NCI-H1436 (cell line): ENCODE data around the gene CHKA.
"Not testable (repeated sequence)": the region's sequence is repeated elsewhere in the genome, so short reads cannot be mapped to it uniquely, and the experiment has no call there.

Experiments
- DNase-seq: peaks from one replicate; lab custom pipeline; 2025; lab: John Stamatoyannopoulos, UW

CHKA gene

DNA sequence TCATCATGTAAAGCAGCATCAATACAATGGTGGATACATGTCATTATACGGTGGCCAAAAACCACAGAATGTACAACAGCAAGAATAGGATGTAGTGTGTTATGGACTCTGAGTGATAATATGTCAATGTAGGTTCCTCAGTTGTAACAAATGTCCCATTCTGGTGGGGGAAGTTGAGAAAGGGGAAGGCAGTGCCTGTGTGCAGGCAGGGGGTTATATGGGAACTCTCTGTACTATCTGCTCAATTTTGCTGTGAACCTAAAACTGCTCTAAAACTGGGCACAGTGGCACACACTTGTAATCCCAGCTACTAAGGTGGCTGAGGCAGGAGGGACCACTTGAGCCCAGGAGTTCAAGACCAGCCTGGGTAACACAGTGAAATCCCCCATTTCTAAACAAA is 5.9 kb downstream of the CHKA start:
- DNase-seq, result no peak

DNA sequence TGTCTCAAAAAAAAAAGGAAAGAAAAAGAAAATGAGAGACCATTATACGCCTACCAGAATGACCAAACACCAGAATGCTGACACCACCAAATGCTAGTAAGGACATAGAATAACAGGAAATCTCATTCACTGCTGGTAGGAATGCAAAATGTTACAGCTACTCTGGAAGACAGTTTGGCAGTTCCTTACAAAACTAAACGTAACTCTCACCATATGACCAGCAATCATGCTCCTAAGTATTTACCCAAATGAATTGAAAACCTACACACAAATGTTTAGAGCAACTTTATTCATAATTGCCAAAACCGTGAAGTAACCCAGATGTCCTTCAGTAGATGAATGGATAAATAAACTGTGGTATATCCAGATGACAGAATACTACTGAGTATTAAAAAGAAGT is 7.2 kb downstream of the CHKA start:
- no peak for DNase-seq

DNA sequence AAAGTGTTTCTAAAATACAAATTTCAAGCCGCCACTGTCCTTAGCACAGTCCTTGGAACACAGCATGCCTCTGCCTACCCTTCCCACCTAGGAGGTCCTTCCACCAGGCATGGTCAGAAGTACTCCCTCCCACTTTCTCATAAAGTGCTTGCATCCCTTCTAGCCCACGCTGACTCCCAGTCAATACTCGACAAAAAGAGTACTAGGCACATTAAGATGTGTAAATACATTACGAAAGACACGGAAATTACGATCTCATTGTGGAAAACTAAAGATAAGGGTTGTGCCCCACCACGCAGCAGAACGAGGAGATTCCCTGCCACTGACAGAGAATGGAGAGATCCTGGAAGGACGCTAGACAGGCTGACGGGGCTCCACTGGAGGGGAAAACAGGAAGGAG is 13.5 kb downstream of the CHKA start:
- no peak for DNase-seq

DNA sequence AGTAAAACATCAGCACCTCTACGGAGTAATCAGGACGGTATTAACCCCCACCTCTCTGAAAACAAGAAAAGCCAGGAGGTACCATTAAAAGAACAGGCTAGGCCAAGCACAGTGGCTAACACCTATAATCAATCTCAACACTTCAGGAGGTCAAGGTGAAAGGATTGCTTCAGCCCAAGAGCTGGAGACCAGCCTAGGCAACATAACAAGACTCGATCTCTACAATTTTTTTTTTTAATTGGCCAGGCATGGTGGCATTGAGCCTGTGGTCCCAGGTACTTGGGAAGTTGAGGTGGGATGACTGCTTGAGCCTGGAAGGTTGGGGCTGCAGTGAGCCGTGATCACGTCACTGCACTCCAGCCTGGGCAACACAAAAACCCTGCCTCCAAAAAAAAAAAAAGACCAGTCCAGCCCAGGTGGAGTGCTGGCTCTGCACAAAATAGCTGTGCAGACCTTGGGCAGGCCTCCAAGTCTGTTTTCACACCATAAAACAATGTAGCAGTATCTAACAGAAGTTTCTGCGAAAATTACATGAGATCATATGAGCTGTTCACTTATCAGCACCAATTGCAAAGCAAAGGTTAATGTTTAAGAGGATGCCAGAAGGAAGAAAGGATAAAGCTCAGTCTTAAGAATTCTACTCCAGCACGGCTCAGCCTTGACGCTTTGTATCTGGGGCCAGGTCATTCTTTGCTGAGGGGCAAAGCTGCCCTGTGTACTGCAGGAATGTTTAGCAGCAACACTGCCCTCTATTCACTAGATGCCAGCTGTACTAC is 14.8 kb downstream of the CHKA start:
- no peak for DNase-seq

DNA sequence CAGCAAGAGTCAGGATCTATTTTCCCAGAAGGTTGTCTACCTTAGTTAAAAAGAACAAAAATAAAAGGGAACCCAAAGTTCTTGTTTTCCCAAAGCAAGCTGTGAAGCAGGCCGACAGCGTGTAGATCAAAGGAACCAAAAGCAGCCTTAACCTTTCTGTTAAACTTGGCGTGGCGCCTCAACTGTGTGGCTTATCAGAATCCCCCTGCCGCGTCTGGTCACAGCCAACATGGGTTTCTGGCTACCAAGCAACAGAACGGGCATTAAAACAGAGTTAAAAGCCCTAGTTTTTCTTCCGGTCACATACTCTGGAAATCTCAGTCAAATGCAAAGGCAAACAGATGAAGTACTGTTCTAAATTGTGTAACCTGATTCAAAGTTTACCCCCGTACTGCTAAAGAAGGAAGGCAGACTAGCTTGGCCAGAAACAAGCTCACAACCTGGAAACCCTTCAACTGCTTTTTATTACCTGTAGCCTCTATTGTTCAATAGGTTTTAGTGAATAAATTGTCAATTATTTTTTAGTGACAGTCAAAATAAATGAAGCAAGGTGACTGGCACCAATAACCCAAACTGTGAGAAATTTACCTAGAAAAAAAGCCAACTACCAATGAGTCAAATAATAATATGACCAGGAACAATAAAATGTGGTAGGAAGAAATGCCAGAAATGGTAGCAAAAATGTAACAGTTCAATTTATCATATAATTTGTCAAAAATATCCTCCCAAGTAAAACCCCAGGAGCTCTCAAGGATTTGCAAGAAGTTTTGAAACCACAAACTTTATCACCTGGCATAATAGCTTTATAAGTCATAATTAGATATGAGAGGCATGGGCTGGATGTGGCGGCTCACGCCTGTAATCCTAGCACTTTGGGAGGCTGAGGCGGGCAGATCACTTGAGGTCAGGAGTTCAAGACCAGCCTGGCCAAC is 21.4 kb downstream of the CHKA start:
- no peak for DNase-seq

DNA sequence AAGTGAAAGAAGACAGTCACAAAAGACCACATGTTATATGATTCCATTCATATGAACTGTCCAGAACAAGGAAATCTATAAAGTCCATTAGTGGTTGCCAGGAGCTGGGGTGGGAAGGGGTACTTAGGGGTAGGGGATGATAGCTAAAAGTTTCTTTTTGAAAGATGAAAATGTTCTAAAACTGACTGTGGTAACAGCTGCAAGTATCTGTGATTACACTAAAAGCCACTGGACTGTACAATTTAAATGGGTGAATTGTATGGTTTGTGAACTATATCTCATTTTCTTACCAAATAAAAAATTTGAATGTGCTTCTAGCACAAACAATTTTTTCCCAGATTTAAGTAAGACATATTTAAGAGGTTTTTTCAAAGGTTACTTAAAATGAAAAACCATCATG is 22.1 kb downstream of the CHKA start:
- no peak for DNase-seq

DNA sequence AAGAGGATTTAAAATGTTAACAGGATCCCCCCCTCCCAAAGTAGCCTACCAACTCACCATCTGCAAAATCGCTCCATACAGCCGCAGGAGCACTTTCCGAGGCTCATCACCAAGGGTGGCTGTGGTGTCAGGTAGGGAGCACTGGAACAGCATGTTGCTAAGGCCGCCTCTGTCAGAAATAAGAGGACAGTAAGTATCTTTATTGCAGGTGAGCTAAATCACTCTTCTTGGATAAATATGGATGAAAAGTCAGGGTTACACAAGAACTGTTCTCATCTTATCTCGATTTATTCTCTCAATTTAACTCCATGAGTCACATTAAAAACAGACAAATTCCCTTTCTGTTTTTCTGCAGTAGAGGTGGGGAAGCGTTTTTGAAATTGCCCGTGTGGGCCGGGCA is 24.2 kb downstream of the CHKA start:
- no peak for DNase-seq

DNA sequence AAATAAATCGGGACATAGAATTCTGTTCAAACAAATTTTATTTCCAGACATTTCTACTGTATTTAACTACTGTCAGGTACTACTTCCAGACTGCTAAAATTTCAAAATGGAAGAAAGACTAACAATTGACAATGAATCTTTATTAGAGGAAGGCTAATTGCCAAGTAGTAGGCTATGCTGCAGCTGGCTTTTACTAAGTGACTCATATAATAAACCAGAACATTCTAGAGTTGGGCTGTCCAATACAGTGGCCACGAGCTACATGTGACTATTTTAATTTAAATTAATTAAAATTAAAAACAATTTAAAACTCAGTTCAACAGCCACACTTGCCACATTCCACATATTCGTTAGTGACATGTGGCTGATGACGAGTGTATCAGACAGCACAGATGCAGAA is 27.6 kb downstream of the CHKA start:
- DNase-seq, result no peak

DNA sequence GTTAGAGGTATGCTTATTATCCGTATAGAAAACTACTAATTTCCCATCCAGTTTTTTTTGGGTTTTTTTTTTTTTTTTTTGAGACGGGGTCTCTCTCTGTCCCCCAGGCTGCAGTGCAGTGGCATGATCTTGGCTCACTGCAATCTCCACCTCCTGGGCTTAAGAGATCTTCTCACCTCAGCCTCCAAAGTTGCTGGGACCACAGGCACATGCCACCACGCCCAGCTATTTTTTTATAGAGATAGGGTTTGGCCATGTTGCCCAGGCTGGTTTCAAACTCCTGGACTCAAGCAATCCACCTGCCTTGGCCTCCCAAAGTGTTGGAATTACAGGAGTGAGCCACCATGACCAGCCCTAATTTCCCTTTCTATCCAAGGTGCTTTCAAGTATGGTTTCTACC is 28.2 kb downstream of the CHKA start:
- not testable (repeated sequence) for DNase-seq

DNA sequence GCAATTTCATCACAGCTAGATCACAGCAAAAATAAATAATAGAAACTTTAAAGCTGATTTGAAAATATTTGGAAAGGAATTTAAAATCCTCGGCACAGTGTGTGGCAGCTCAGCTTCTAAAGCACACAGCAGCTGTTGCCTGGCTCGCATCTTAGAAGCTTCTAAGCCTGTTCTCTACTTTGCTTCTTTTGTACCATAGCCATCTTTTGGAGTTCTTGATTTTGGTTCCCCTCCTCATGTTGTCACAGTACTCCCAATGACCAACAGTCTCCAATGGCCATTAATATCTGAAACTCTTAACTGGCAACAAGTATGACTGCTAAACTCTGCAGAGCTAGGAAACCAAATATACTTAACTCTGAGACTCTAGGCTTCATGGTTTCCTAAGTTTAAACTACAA is 28.8 kb downstream of the CHKA start:
- DNase-seq, result no peak

DNA sequence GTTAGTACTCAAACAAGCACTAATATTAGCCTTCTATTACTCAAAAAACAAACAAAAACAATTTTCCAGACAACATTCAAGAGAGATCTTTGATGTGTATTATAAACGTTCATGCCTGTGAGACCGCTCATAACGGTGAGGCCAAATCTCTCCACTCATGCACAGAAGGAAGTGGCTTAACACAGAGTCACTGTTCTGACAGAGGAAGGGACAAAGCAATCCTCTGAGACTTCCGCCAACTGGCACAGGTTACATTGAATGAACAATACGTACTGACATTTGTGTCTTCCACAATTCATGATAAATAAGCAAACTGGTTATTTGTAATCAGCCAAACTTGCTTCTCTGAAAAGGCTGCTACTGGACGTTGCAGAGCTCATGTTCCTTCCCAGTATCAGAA is 30.5 kb downstream of the CHKA start:
- no peak for DNase-seq

DNA sequence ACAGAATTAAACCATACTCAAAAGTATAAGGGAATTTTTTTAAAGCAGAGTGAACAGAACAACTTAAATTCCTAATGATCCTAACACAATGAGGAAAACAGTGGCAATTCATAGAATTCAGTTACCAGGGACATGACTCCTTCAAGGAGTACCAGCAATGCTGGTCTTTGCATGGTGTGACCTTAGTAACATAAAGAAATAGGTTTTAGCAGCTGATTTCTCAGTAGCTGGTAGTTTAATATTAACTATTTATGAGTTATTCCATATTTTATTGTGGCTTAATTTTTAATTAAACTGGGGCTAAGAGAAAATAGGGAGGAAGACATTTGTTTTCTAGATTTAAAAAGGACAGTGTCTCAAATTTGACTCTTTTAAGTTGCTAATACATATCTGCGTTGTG is 30.9 kb downstream of the CHKA start:
- no peak for DNase-seq

DNA sequence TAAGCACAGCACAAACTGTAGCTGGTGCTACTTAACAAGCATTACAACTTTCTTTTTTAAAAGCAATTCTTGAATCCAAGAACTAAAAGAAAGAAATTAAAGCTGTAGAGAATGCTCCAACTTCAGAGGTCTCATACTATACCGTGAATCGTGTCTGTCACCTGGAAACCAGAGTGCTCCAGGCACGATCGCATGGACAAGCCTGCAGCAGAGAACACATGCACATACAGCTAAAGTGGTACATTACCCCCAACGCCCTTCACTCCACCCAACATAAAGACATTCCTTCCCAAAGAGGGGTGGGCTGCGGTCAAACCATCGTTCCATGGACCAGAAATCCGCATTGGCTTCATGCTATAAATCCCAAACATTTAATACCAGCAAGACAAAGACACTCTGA is 31.5 kb downstream of the CHKA start:
- no peak for DNase-seq

DNA sequence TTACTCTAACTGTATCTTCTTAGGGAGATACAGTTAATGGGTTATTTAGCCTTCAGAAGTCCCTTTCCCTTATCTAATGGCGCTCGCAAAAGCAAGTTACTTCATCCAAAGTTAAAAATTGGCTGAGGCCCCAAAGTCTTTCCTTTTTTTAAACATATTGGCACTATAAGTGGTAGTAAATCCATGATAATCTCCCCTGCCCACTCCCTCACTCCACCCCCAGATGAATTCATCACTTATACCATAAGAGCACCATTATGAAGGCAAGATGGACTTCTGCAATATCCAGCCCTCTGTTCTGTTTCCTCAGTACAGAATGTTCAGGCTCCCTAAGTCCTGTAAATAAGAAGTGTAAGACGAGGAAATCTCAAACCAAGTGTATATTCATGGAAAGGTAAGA is 37.7 kb downstream of the CHKA start:
- no peak for DNase-seq

DNA sequence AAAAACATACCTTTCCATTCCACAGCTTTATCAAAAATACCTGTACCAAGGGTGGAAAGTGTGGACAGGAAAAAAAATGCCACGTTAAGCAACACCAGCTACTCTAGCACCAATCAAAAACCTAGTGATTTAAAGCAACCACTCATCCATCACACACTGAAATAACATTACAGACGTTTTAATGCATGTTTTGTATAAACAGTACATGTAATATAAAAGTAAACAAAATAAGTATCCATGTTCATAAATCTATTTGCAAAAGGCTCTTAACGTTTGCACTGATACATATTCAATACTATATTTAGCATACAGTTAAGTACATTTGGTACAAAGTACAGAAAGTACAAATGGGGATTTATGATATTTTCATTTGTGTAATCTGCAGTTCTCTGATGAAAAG is 38.7 kb downstream of the CHKA start:
- DNase-seq, result no peak

DNA sequence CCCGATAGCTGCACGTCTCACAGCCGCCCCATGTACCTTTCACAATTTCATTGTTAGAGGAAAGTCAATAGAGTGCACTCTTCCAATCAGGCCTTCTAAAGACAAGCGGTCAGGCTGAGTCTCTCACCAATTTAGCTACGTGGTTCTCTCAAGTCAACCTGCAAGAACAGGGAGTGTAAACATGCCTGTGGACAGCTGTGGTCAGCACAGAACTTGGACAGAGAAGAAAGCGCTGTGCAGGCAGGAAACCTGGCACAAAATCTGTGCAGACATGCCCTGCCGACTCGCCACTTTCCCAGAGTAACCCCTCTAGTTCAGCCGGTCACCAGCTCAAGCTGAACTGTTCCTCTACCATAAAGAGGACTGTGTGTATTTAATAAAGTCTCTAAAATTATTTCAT is 39.5 kb downstream of the CHKA start:
- DNase-seq, result no peak

DNA sequence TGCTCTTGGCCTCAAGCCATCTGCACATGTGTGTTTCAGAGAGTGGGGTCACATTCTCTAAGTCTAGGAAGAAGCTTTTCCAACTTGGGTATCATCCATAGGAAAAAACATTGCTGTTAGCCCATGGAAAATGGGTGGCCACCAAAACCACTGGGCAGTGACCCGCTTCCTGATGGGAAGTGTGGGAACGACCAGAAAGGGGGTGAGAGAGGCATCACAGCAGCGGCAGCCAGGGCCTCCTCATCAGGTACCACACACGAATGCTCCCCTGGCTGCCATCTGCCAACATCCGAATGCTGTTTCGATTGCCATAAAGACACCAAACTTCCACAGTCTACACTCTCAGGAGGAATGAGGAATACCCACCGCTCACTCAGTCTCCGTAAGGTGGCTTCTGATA is 40.3 kb downstream of the CHKA start:
- DNase-seq, result no peak

DNA sequence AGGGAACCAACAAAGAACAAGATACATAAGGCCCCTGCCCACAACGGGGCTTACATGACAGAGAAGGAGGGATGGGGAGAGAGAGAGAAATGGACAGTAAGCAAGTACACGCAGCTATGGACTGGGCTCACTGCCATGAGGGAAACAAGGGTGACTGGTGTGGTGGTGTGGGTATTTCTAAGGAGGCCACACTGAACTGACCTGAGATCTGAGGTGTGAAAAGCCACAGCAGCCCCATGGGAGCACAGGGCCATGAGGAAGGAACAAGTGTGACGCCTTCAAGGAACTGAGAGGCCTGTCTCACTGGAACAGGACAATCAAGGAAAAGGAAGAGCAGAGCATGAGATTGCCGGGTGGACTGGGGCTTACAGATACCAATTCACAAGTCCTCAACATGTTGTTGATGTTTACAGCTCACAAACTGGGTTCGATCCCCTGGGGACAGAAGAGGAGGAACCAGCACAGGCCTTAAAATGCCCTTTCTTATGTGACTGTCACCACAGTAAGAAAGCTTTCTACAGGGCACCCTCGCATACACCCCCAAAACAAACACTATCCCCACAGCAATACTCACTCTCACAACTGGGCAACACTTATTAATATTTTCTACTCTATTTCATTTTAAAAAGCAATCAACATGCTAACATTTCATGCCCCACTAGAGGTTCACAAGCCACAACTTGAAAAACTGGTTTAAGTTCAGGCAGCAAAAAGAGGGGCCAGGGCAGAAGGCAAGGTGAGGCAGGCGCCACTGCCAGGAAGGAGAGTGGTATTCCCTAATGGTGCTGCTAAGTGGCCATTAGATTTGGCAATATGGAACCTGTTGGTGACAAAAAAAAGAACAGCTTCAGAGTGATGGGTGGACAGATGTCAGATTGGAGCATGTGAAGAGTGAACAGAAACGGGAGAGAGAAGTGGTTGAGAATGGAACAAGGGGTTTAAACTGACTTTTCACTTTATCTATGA is 43.3 kb downstream of the CHKA start:
- DNase-seq, result no peak

DNA sequence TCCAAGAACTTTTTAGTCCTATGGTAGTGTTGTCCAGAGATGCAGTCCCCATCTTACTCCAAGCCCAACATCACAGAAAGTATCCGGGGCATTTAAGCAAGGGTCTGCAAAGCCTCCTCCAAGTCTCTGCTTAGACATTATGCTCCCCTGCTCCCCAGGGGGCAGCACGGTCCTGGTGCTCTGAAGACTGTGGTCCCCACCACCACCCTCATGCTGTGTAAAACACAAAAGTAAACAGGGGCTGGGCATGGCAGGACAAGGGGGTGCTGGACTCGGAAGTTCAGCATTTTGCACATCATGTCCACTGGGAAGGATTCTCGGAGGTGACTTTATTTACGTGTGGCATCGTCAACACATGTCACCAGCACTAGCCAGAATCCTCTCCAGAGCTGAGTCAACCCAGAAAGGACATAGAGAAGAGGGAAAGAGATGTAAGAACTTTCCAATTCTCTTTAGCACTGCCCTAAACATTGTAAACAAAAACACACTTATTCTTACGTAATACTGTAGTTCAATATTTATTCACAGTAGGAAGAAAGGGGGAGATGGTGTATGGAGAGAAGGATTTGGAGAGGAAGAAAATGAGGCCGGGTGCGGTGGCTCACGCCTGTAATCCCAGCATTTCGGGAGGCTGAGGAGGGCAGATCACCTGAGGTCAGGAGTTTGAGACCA is 44.7 kb downstream of the CHKA start:
- no peak for DNase-seq

DNA sequence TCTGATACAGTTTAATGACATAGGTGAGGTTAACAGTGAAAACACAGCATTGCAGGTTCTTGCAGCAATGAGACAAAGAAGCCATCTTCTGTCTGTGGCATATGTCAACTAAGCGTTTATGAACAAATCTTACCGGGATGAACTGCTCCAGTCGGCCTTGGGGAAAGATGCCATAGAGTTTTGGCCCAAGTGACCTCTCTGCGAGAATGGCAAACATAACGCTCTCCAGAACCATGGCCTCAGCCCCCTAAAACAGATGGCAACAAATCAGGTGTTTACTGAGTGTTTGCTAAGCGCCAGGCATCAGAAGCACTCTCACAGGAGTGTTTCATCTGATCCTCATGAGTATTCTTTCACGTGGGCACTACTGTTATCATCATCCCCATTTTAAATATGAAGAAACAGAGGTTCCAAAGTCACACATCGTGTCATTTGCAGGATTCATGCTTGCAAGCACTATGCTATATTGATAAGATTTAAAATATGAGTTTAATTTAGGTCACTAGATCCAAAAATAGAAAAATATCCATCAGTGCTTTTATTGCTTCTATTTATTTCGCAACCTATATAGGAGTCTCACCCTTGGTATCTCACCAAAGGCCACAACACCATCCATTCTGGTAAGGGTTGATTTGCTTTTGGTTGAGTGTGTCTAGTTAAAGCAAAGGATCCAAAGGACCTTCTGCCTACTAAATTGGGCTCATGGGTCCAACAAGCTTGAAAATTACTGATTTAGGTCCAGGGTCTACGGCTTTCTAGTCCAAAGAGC is 46.4 kb downstream of the CHKA start:
- no peak for DNase-seq
